ENCODE results near the gene ADGRG3. TPM values are rescaled to one million over a fixed set of nuclear protein-coding genes. Genes with fewer than 3 reads are reported as not detected.
A peak's percentile ranks its signal among the peaks of the same experiment; 100 is the strongest.

ADGRG3 gene
- total and polyA plus RNA-seq, 4 donors, result 0.06 to 3.6 (median 0.26) TPM

GRCh38 chr16:57703416-57704010, 35.4 kb downstream of the ADGRG3 start:
- DNase-seq (ENCODE audit: low read depth in 4 of 6, low spot score in 6 of 6), result no peak

DNA sequence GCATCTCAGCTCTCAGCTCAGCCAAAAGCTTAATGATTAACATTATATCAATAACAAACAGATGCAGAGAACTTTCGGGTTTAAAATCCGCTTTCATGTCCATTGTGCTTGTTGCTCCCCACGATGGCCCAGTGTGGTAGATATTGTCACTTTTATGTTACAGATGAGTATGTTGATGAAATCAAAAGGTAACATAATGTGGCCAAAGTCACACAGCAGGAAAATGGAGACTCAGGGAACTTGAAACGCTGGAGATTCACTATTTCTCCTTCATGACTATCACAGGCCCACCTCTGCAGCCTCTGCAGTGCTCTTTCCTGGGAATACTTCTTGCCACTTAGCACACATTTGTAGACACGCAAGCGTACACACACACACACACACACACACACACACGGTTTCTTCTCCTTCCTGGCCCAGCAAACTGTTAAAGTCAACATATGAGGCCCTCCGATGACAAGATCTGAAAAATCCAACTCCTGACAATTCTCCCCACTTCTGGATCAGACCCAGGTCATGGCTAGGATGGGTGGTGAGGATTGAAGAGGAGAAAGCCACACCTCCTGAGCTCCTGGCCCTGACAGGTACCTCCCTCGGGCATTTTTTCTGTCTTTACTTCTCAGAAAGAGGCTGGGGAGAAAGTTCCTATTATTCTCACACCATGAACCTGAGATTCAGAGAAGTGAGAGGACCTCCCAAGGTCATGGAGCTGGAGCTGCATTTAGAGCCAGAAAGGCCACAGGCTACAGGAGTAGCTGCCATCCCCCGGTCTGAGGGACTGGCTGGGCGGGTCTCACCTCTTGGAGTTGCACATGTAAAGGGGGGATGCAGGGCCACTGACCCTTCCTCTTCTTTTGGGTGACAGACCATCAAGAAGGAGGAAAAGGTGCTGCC, 36.2 kb downstream of the ADGRG3 start:
- Histone ChIP-seq H3K27me3 (ENCODE audit: control insufficient read depth, insufficient read depth, low read length) (no peaks in the 10 kb centered on the region), H3K27ac (ENCODE audit: low read depth, low read length) (no peak overlapping the region), H3K9me3 (ENCODE audit: control insufficient read depth, insufficient read depth, low read length) (no peaks in the 10 kb centered on the region), H3K36me3 (ENCODE audit: control insufficient read depth, insufficient read depth, low read length) (peaks cover 3% of the 10 kb centered on the region), H3K4me3 (ENCODE audit: low read depth, low read length) (no peak overlapping the region), H3K4me1 (ENCODE audit: control insufficient read depth, insufficient read depth, low read length) (no peaks in the 10 kb centered on the region)
- WGBS (ENCODE audit: insufficient coverage), result 63% methylated on average over 6 of the region's 11 CpGs
- no peak for DNase-seq (ENCODE audit: low read depth in 4 of 6, low spot score in 6 of 6)

More at GRCh38 chr16:57703416-57704010, 35.4 kb downstream of the ADGRG3 start:
- H3K4me3 ChIP-seq (ENCODE audit: low read depth, low read length), result no peak overlapping the region
- no peaks in the 10 kb centered on the region for H3K27me3 ChIP-seq (ENCODE audit: control insufficient read depth, insufficient read depth, low read length)
- no peak overlapping the region for H3K27ac ChIP-seq (ENCODE audit: low read depth, low read length)
- no peaks in the 10 kb centered on the region for H3K4me1 ChIP-seq (ENCODE audit: control insufficient read depth, insufficient read depth, low read length)
- no peaks in the 10 kb centered on the region for H3K9me3 ChIP-seq (ENCODE audit: control insufficient read depth, insufficient read depth, low read length)
- H3K36me3 ChIP-seq (ENCODE audit: control insufficient read depth, insufficient read depth, low read length), result peaks cover 3% of the 10 kb centered on the region
- WGBS (ENCODE audit: insufficient coverage), result 93% methylated on average over 6 of the region's 11 CpGs

DNA sequence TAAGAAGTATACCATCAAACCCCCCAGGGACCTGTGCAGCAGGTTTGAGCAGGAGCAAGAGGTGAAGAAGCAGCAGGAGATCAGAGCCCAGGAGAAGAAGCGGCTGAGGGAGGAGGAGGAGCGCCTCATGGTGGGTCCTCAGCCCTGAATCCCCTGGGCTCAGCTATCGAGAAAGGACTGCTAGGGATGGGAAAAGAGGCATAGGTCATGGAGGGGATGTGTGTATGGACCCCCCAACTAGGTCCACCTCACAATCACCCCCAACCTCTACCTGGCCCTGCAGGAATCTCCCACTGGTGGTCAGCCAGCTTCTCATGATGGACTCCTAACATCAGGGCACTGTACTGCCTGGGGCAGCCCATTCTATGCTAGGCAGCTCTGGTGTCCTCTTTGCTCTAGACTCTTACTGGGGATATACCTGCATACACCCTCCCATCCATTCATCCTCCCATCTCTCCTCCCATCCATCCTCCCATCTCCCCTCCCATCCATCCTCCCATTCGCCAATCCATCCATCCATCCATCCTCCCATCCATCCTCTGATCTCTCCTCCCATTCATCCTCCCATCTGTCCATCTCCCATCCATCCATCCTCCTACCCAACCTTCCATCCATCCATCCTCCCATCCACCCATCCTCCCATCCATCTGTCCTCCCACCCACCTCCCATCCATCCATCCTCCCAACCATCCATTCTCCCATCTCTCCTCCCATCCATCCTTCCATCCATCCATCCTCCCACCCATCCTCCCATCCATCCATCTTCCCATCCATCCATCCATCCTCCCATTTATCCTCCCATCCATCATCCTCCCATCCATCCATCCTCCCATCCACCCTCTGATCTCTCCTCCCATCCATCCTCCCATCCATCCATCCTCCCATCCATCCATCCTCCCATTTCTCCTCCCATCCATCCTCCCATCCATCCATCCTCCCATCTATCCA, 37.1 kb downstream of the ADGRG3 start:
- H3K27me3 ChIP-seq (ENCODE audit: control insufficient read depth, insufficient read depth, low read length), result no peaks in the 10 kb centered on the region
- 90% methylated on average over 2 of the region's 4 CpGs for WGBS (ENCODE audit: insufficient coverage)
- H3K9me3 ChIP-seq (ENCODE audit: control insufficient read depth, insufficient read depth, low read length), result no peaks in the 10 kb centered on the region
- DNase-seq (ENCODE audit: low read depth in 4 of 6, low spot score in 6 of 6), result no peak
- H3K27ac ChIP-seq (ENCODE audit: low read depth, low read length), result no peak overlapping the region
- peaks cover 3% of the 10 kb centered on the region for H3K36me3 ChIP-seq (ENCODE audit: control insufficient read depth, insufficient read depth, low read length)
- H3K4me1 ChIP-seq (ENCODE audit: control insufficient read depth, insufficient read depth, low read length), result no peaks in the 10 kb centered on the region
- H3K4me3 ChIP-seq (ENCODE audit: low read depth, low read length), result no peak overlapping the region

GRCh38 chr16:57706717-57707116, 38.6 kb downstream of the ADGRG3 start:
- Histone ChIP-seq H3K27ac (ENCODE audit: low read depth, low read length) (no peak overlapping the region), H3K36me3 (ENCODE audit: control insufficient read depth, insufficient read depth, low read length) (peaks cover 2% of the 10 kb centered on the region), H3K9me3 (ENCODE audit: control insufficient read depth, insufficient read depth, low read length) (no peaks in the 10 kb centered on the region), H3K4me3 (ENCODE audit: low read depth, low read length) (no peak overlapping the region), H3K4me1 (ENCODE audit: control insufficient read depth, insufficient read depth, low read length) (no peaks in the 10 kb centered on the region), H3K27me3 (ENCODE audit: control insufficient read depth, insufficient read depth, low read length) (no peaks in the 10 kb centered on the region)
- DNase-seq (ENCODE audit: low read depth in 4 of 6, low spot score in 6 of 6), result no peak
- WGBS (ENCODE audit: insufficient coverage), result 92% methylated on average over 1 of the region's 1 CpG

- no peak for DNase-seq (ENCODE audit: low read depth in 4 of 6, low spot score in 6 of 6)
- WGBS (ENCODE audit: insufficient coverage), result 89% methylated on average over 11 of the region's 11 CpGs
These were observed 39.2 kb downstream of the ADGRG3 start for GRCh38 chr16:57707331-57707730.

GRCh38 chr16:57708168-57708567, 40.1 kb downstream of the ADGRG3 start:
- H3K27me3 ChIP-seq (ENCODE audit: control insufficient read depth, insufficient read depth, low read length), result no peaks in the 10 kb centered on the region
- WGBS (ENCODE audit: insufficient coverage), result no CpG with 5 or more reads among the region's 3 CpGs
- no peak overlapping the region for H3K27ac ChIP-seq (ENCODE audit: low read depth, low read length)
- no peak overlapping the region for H3K4me3 ChIP-seq (ENCODE audit: low read depth, low read length)
- no peak for DNase-seq (ENCODE audit: low read depth in 4 of 6, low spot score in 6 of 6)
- H3K9me3 ChIP-seq (ENCODE audit: control insufficient read depth, insufficient read depth, low read length), result no peaks in the 10 kb centered on the region
- H3K4me1 ChIP-seq (ENCODE audit: control insufficient read depth, insufficient read depth, low read length), result no peaks in the 10 kb centered on the region
- no peaks in the 10 kb centered on the region for H3K36me3 ChIP-seq (ENCODE audit: control insufficient read depth, insufficient read depth, low read length)

More at GRCh38 chr16:57707331-57707730, 39.2 kb downstream of the ADGRG3 start:
- Histone ChIP-seq H3K27me3 (ENCODE audit: control insufficient read depth, insufficient read depth, low read length) (no peaks in the 10 kb centered on the region), H3K4me3 (ENCODE audit: low read depth, low read length) (no peak overlapping the region), H3K4me1 (ENCODE audit: control insufficient read depth, insufficient read depth, low read length) (no peaks in the 10 kb centered on the region), H3K36me3 (ENCODE audit: control insufficient read depth, insufficient read depth, low read length) (no peaks in the 10 kb centered on the region), H3K9me3 (ENCODE audit: control insufficient read depth, insufficient read depth, low read length) (no peaks in the 10 kb centered on the region), H3K27ac (ENCODE audit: low read depth, low read length) (no peak overlapping the region)

DNA sequence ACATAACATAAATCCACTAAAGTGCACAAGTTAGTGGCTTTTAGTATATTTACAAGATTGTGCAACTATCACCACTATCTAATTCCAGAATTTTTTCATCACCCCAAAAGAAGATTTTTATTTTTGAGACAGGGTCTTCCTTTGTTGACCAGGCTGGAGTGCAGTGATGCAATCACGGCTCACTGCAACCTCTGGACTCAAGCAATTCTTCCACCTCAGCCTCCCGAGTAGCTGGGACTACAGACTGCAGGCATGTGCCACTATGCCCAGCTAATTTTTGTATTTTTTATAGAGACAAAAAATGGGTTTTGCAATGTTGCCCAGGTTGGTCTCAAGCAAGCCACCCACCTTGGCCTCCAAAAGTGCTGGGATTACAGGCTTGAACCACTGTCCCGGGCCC, 41.6 kb downstream of the ADGRG3 start:
- no peaks in the 10 kb centered on the region for H3K27me3 ChIP-seq (ENCODE audit: control insufficient read depth, insufficient read depth, low read length)
- no peak for DNase-seq (ENCODE audit: low read depth in 4 of 6, low spot score in 6 of 6)
- H3K4me3 ChIP-seq (ENCODE audit: low read depth, low read length), result no peak overlapping the region
- WGBS (ENCODE audit: insufficient coverage), result 100% methylated on average over 1 of the region's 3 CpGs
- no peak overlapping the region for H3K27ac ChIP-seq (ENCODE audit: low read depth, low read length)
- H3K36me3 ChIP-seq (ENCODE audit: control insufficient read depth, insufficient read depth, low read length), result no peaks in the 10 kb centered on the region
- no peaks in the 10 kb centered on the region for H3K9me3 ChIP-seq (ENCODE audit: control insufficient read depth, insufficient read depth, low read length)
- H3K4me1 ChIP-seq (ENCODE audit: control insufficient read depth, insufficient read depth, low read length), result no peaks in the 10 kb centered on the region

- no peak overlapping the region for H3K4me3 ChIP-seq (ENCODE audit: low read depth, low read length)
- H3K36me3 ChIP-seq (ENCODE audit: control insufficient read depth, insufficient read depth, low read length), result no peaks in the 10 kb centered on the region
- H3K4me1 ChIP-seq (ENCODE audit: control insufficient read depth, insufficient read depth, low read length), result no peaks in the 10 kb centered on the region
- 39% methylated on average over 5 of the region's 5 CpGs for WGBS (ENCODE audit: insufficient coverage)
- peak in 2 of 6 donors; percentile 37 to 39 for DNase-seq (ENCODE audit: low read depth in 4 of 6, low spot score in 6 of 6)
- no peaks in the 10 kb centered on the region for H3K27me3 ChIP-seq (ENCODE audit: control insufficient read depth, insufficient read depth, low read length)
- H3K27ac ChIP-seq (ENCODE audit: low read depth, low read length), result no peak overlapping the region
- no peaks in the 10 kb centered on the region for H3K9me3 ChIP-seq (ENCODE audit: control insufficient read depth, insufficient read depth, low read length)
These were observed 43.2 kb downstream of the ADGRG3 start for GRCh38 chr16:57711346-57711745.

GRCh38 chr16:57711993-57712392, 43.9 kb downstream of the ADGRG3 start:
- DNase-seq (ENCODE audit: low read depth in 4 of 6, low spot score in 6 of 6), result no peak
- Histone ChIP-seq H3K4me1 (ENCODE audit: control insufficient read depth, insufficient read depth, low read length) (no peaks in the 10 kb centered on the region), H3K27ac (ENCODE audit: low read depth, low read length) (no peak overlapping the region), H3K27me3 (ENCODE audit: control insufficient read depth, insufficient read depth, low read length) (no peaks in the 10 kb centered on the region), H3K9me3 (ENCODE audit: control insufficient read depth, insufficient read depth, low read length) (no peaks in the 10 kb centered on the region), H3K4me3 (ENCODE audit: low read depth, low read length) (no peak overlapping the region), H3K36me3 (ENCODE audit: control insufficient read depth, insufficient read depth, low read length) (no peaks in the 10 kb centered on the region)
- no CpG with 5 or more reads among the region's 3 CpGs for WGBS (ENCODE audit: insufficient coverage)

Measured in spinal cord (tissue), 10 donors.